ENCODE data around the gene ARL6.

Gene ARL6

DNA sequence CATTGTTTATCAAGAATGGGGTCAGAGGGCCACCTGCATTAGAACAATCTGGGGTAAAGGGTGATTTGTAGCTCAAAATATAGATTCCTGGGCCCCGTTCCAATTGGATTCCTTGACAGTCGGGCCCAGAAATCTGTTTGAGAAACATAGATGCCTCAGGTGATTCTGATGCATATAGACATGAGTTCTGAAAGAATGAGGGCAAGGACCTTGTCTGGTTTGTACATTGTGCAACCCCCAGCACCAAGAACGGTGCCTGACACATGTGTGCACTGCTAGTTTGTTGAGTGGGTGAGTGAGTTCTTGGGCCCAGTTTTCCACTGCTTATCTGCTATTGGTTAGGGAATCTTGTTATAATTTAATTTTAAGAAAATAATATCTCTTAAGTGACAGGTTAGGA, 73.8 kb downstream of the ARL6 start:
- no peak overlapping the region for H3K4me3 ChIP-seq (ENCODE audit: control insufficient read depth, low read depth, low read length)
- DNase-seq (ENCODE audit: low read depth), result no peak
- TF ChIP-seq, protein P1, sequence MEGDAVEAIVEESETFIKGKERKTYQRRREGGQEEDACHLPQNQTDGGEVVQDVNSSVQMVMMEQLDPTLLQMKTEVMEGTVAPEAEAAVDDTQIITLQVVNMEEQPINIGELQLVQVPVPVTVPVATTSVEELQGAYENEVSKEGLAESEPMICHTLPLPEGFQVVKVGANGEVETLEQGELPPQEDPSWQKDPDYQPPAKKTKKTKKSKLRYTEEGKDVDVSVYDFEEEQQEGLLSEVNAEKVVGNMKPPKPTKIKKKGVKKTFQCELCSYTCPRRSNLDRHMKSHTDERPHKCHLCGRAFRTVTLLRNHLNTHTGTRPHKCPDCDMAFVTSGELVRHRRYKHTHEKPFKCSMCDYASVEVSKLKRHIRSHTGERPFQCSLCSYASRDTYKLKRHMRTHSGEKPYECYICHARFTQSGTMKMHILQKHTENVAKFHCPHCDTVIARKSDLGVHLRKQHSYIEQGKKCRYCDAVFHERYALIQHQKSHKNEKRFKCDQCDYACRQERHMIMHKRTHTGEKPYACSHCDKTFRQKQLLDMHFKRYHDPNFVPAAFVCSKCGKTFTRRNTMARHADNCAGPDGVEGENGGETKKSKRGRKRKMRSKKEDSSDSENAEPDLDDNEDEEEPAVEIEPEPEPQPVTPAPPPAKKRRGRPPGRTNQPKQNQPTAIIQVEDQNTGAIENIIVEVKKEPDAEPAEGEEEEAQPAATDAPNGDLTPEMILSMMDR (IDR thresholded peaks at IDR 0.05; ENCODE audit: control insufficient read depth, insufficient read depth, low read depth, low read length, missing control alignments), result no peak

DNA sequence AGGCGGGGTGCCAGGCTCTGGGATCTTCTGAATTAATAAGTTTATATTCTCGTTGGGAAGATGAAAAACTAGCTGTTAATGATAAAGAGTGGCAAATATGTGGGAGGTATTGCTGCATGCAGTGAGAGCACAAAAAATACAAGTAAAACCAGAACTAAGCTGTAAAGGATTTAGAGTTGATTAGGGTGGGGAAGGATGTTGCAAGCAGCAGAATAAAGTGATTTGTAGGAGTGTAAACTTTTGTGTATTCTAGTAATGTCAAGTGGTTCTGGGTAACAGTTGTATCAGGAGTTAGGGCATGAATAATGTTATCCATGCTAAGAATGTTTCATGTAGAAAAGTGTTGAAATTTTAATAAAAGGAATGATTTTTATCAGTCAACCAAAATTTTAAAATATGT, 75.4 kb downstream of the ARL6 start:
- DNase-seq (ENCODE audit: low read depth), result no peak
- no peak overlapping the region for H3K4me3 ChIP-seq (ENCODE audit: control insufficient read depth, low read depth, low read length)
- TF ChIP-seq, protein P1 (IDR thresholded peaks at IDR 0.05; ENCODE audit: control insufficient read depth, insufficient read depth, low read depth, low read length, missing control alignments), result no peak

DNA sequence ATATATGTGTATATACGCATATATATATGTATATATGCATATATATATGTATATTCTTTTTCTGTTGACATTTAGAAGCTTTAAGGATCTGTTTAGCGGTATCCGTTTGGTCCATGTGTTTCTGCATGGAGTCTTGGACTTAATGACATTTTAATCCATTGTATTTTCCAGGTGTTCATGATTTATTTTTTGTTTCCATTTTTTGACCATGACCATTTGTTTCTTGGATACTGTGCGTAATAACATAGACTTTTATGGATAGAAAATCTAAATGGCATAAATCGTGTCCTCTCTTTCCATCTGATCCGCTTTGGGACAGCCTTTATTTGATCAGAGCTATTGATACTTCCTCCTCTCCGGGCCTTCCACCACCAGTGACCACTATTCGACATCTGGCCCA, 76.7 kb downstream of the ARL6 start:
- no peak overlapping the region for H3K4me3 ChIP-seq (ENCODE audit: control insufficient read depth, low read depth, low read length)
- TF ChIP-seq, protein P1 (IDR thresholded peaks at IDR 0.05; ENCODE audit: control insufficient read depth, insufficient read depth, low read depth, low read length, missing control alignments), result no peak
- DNase-seq (ENCODE audit: low read depth), result no peak

DNA sequence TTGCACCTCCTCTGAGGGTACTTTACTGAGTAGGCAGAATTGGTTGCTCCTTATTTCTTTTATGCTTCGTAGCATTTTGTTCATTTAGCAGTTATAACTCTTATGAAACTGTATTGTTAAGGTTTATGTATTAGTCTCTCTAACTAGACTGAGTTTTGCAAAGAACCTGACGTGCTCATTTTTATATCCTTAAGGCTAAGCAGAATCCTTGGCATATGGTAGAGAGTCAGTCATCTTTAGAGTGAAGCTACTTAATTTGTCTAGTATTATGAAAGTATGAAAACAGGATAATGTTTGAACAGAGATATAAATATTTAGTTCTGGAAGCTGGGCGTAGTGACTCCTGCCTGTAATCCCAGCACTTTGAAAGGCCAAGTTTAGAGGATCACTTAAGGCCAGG, 77.4 kb downstream of the ARL6 start:
- TF ChIP-seq, protein P1 (IDR thresholded peaks at IDR 0.05; ENCODE audit: control insufficient read depth, insufficient read depth, low read depth, low read length, missing control alignments), result no peak
- no peak overlapping the region for H3K4me3 ChIP-seq (ENCODE audit: control insufficient read depth, low read depth, low read length)
- no peak for DNase-seq (ENCODE audit: low read depth)

DNA sequence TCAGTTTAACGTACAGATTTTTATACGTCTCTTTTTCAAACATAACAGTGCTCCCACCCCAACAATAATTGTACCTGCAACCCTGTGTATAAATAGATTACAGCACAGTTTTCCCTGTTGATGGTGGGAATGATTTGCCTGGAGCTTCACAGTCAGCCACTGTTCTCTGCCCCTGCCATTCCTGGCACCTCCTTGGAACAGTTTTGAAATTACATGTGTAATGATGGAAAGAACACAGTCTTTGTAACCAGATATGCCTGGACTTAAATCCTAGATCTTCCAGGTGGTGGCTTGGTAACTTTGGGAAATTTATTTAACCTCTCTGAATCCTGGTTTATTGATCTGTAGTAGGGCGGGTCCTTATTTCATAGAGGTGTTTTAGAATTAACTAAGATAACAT, 84.2 kb downstream of the ARL6 start:
- TF ChIP-seq, protein P1 (IDR thresholded peaks at IDR 0.05; ENCODE audit: control insufficient read depth, insufficient read depth, low read depth, low read length, missing control alignments), result no peak
- no peak for DNase-seq (ENCODE audit: low read depth)
- H3K4me3 ChIP-seq (ENCODE audit: control insufficient read depth, low read depth, low read length), result no peak overlapping the region
